ENCODE data around the gene R3HDM4. TPM values are rescaled to one million over a fixed set of nuclear protein-coding genes. Genes with fewer than 3 reads are reported as not detected.

Gene R3HDM4
- total and polyA plus RNA-seq, 9 of the 15 experiments (the other 6 are each of a cell fraction or from before 2014, with no cell fraction given), result 3.2 to 154 (median 59.0) TPM

DNA sequence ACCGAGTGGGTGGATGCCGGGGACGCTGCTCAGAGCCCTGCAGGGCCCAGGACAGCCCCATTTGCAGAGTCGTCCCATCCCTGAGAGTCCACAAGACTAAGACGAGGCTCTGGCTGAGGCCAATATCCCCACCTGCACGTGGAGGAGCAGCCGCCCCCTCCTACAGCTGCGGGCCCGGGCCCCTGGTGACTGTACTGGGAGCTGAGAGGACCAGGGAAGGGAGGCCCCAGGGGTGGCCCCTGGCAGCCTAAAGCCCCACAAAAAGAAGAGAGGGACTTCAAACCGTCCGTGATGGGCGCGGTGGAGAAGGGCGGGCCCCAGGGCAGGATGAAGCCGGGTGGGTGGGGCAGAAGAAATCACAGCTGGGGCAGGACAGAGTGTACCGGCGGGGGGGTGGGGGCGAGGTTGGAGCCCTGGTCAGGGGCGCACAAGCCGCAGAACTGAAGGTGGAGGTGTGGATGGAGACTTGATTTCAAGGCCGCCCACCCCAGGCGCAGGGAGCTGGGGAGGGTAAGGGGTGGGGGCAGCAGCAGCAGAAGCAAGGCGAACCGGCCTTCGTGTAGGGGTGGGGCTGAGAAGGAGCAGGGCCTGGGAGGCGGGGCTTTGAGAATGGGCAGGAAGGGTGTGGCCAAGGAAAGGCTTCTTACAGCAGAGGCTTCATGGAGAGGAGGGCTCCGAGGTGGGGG lies 40.6 kb downstream of the R3HDM4 start:
- BruUV-seq (replicated peaks), result no TSS peak
- POLR2A ChIA-PET, result interaction anchor here (2.0 kb wide), 1 partner anchor 35 kb away, joined by 7 read pairs; no protein-coding TSS in a partner anchor
- Histone ChIP-seq H2AFZ (ENCODE audit: low read depth, low read length) (no peak overlapping the region), H3K9ac (ENCODE audit: insufficient read depth in 1 of 2, low read depth in 2 of 2, low read length in 2 of 2) (0 out of 4 replicates have a peak overlapping the region, but pooled peaks of 1 of the 2 experiments have one; percentile 36), H3K4me3 (0 out of 2 replicates have a peak overlapping the region, but pooled peaks have one; percentile 8), H3K4me1 (replicated peaks in 1 of 2; ENCODE audit: control insufficient read depth in 2 of 2, insufficient read depth in 2 of 2, low read length in 2 of 2) (peaks cover 16 to 74% of the 10 kb centered on the region in 2 experiments), H3K27ac (ENCODE audit: extremely low read depth, low read depth, low read length) (peak overlapping the region; percentile 66; the same call in 1 of the 3 replicates), H4K20me1 (replicated peaks; ENCODE audit: control insufficient read depth, insufficient read depth, low read length) (no peaks in the 10 kb centered on the region; the same call in 1 of the 2 replicates), H3K4me2 (ENCODE audit: insufficient read depth, low read length) (no peak overlapping the region), H3K9me3 (replicated peaks; ENCODE audit: control insufficient read depth, insufficient read depth, low read depth, low read length) (no peaks in the 10 kb centered on the region), H3K9me1 (ENCODE audit: control insufficient read depth, insufficient read depth, low read length) (no peaks in the 10 kb centered on the region), H3K27me3 (ENCODE audit: control insufficient read depth in 2 of 2, insufficient read depth in 2 of 2, low read length in 2 of 2) (no peaks in the 10 kb centered on the region), H3K36me3 (ENCODE audit: control insufficient read depth, insufficient read depth, low read length) (peaks cover 83% of the 10 kb centered on the region; the same call in 2 of the 3 replicates), H3K79me2 (ENCODE audit: control insufficient read depth, insufficient read depth, low read length) (no peaks in the 10 kb centered on the region)
- DNase-seq (ENCODE audit: extremely low read depth in 1 of 4, low spot score in 3 of 4) (peak; percentile 76 to 95 (median 81)), FAIRE-seq (peak; percentile 95), ATAC-seq (peak; percentile 94)
- in situ Hi-C loops (cut with MboI) (no loop called here), intact Hi-C loops (cut with micrococcal nuclease) (no loop called here)
- CTCF ChIA-PET (ENCODE audit: low intra/inter-chr PET ratio), result no interaction called here
- 31% methylated on average over 19 of the region's 27 CpGs for WGBS (ENCODE audit: insufficient coverage, low coverage, missing lambda C conversion rate)
- no peak for TF ChIP-seq HNRNPLL (IDR thresholded peaks at IDR 0.05; ENCODE audit: low read depth, low read length, poor library complexity, severe bottlenecking)
- TF ChIP-seq ZNF444 (CRISPR knock-in tag; IDR thresholded peaks at IDR 0.05), result no peak
- TF ChIP-seq ZNF133 (CRISPR knock-in tag; IDR thresholded peaks at IDR 0.05), result no peak
- TF ChIP-seq ZNF239 (CRISPR knock-in tag; IDR thresholded peaks at IDR 0.05), result no peak
- no peak for TF ChIP-seq BRD4 (IDR thresholded peaks at IDR 0.05)
- no peak for TF ChIP-seq KLF1 (tag; IDR thresholded peaks at IDR 0.05)
- TF ChIP-seq ZNF143 (CRISPR knock-in tag; IDR thresholded peaks at IDR 0.05), result no peak
- no peak for TF ChIP-seq POLR2B (IDR thresholded peaks at IDR 0.05; ENCODE audit: low read depth, partially characterized antibody)
- TF ChIP-seq SLC30A9 (CRISPR knock-in tag; IDR thresholded peaks at IDR 0.05), result no peak
- no peak for TF ChIP-seq XRCC5 (IDR thresholded peaks at IDR 0.05; ENCODE audit: low read depth, low read length)
- no peak for TF ChIP-seq ZBTB8A (IDR thresholded peaks at IDR 0.05; ENCODE audit: partially characterized antibody)
- no peak for TF ChIP-seq TEAD2 (tag; IDR thresholded peaks at IDR 0.05)
- TF ChIP-seq, protein P1, sequence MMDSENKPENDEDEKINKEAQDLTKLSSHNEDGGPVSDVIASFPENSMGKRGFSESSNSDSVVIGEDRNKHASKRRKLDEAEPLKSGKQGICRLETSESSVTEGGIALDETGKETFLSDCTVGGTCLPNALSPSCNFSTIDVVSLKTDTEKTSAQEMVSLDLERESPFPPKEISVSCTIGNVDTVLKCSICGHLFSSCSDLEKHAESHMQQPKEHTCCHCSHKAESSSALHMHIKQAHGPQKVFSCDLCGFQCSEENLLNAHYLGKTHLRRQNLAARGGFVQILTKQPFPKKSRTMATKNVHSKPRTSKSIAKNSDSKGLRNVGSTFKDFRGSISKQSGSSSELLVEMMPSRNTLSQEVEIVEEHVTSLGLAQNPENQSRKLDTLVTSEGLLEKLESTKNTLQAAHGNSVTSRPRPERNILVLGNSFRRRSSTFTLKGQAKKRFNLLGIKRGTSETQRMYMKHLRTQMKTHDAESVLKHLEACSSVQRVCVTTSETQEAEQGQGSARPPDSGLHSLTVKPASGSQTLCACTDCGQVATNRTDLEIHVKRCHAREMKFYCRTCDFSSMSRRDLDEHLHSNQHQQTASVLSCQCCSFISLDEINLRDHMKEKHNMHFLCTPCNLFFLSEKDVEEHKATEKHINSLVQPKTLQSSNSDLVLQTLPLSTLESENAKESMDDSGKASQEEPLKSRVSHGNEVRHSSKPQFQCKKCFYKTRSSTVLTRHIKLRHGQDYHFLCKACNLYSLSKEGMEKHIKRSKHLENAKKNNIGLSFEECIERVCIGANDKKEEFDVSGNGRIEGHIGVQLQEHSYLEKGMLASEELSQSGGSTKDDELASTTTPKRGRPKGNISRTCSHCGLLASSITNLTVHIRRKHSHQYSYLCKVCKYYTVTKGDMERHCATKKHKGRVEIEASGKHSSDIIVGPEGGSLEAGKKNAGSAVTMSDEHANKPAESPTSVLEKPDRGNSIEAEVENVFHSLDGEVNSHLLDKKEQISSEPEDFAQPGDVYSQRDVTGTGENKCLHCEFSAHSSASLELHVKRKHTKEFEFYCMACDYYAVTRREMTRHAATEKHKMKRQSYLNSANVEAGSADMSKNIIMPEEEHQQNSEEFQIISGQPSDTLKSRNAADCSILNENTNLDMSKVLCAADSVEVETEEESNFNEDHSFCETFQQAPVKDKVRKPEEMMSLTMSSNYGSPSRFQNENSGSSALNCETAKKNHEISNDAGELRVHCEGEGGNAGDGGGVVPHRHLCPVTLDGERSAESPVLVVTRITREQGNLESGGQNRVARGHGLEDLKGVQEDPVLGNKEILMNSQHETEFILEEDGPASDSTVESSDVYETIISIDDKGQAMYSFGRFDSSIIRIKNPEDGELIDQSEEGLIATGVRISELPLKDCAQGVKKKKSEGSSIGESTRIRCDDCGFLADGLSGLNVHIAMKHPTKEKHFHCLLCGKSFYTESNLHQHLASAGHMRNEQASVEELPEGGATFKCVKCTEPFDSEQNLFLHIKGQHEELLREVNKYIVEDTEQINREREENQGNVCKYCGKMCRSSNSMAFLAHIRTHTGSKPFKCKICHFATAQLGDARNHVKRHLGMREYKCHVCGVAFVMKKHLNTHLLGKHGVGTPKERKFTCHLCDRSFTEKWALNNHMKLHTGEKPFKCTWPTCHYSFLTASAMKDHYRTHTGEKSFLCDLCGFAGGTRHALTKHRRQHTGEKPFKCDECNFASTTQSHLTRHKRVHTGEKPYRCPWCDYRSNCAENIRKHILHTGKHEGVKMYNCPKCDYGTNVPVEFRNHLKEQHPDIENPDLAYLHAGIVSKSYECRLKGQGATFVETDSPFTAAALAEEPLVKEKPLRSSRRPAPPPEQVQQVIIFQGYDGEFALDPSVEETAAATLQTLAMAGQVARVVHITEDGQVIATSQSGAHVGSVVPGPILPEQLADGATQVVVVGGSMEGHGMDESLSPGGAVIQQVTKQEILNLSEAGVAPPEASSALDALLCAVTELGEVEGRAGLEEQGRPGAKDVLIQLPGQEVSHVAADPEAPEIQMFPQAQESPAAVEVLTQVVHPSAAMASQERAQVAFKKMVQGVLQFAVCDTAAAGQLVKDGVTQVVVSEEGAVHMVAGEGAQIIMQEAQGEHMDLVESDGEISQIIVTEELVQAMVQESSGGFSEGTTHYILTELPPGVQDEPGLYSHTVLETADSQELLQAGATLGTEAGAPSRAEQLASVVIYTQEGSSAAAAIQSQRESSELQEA (IDR thresholded peaks at IDR 0.05; ENCODE audit: low read depth), result no peak
- TF ChIP-seq NCOA6 (IDR thresholded peaks at IDR 0.05), result no peak
- TF ChIP-seq ELF1 (tag; IDR thresholded peaks at IDR 0.05), result no peak
- no peak for TF ChIP-seq ATF1 (CRISPR knock-in tag; IDR thresholded peaks at IDR 0.05)
- no peak for TF ChIP-seq ATF1 (tag; IDR thresholded peaks at IDR 0.05)

Measured in K562 (cell line).